Stimulated activated CD8-positive, alpha-beta memory T cell treated with anti-CD3 and anti-CD28 coated beads, Interleukin-7, amount 100 ng/mL, for 24 hours (primary cell): ENCODE results near the gene AK8.
"Not testable (repeated sequence)": the region's sequence is repeated elsewhere in the genome, so short reads cannot be mapped to it uniquely, and the experiment has no call there.

Experiments used
- DNase-seq: peaks from one replicate; pipeline ENCODE4 v3.0.0-alpha.2; 2020; ENCODE audit warnings: low read depth

The AK8 gene

DNA sequence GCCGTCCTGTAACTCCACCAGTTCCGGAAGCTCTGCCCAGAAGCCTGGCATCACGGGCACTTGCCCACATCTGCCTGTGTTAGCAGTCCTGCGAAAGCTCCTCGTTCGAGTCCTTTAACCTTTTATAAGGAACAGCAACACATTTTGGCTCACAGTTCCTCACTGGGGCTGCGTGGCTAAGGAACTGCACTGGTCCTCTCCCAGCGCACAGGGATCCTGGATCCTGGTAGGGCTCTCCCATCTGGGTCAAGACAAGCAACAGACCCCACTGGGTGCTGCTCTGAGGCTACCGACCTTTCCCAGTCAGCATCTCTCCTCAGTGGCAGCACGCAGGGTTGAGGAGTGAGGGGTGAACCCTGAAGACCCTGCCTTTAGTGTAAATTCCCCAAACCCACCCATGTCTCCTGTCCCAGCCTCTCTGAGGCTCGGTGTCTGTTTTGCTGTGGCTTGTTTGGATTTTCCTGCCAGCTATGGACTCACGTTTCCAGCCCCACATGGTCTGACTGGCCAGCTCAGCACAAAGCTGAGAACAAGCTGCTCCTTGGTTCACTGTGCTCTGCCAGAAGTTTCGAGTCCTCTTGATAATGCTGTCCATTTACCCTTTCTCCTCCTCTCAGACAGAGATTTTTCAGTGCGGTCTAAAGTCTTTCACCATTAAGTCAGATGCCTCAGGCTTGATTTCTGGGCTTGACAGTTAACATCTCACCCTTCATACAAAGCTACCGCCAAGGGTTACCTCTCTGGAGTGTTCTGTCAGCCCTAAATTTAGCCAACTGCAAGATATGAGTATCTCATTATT is 80.0 kb downstream of the AK8 start:
- DNase-seq, result no peak

DNA sequence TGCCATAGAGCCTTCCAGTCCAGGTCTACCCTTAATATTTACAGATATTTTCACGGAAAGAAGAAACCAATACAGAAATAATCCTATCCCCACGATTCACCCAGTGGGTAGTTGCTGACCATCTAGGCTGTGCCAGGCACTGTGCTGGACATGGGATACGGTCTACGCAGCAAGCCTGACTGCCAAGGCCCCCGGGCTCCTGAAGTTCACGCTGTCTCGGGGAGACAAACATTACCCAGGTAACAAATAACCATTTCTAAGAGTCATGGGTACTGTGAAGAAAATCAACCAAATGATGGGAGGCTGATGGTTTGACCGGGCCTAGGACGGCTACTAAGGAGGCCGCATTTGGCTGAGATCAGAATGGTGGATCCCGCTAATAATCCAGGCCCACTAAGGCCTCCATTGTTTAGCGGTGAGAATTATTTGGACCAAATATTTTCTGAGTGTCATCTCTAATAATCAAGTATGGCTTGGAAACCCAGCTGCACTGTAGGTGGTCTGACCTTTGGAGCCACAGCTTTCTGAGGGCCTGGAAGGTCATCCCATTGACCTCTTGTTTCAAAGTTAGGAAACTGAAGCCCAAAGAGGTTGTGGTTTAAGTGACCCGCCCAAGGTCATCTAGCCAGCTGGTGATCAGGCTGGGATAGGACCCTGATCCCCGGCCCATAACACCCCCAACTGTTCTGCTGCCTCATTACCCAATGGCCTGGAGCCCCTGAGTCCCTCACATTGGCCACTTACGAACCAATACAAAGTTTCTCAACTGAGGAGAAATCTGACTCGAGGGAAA is 82.4 kb downstream of the AK8 start:
- no peak for DNase-seq

DNA sequence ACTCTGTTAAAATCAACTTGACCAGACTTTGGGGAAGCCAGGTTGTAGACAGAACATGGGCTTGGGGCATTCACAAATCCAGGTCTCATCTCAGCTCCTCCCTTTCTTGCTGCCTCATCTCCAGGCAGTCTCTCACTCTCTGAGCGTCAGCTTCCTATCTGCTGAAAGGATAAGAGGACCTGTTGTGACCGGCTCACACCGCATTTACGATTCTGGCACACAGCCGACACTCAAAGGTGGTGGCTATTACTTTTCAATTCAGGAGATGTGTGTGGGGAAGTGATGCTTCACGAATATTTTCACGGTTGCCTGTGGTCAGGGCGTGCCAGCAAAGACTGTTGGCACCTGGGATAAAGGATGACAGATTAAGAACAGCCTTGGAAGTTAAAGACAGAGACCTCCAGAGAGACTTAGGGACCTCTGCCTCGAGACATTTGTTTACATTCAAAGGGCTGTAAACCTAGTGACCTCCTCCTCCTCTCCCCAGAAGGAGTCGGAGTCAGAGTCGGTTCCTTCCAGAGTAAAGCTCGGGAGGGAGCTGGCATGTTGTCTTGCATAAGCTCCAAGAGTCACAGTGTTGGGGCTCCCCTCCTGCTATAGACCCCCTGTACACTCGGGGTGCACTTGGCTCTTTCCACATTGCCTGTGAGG is 83.2 kb downstream of the AK8 start:
- DNase-seq, result no peak

DNA sequence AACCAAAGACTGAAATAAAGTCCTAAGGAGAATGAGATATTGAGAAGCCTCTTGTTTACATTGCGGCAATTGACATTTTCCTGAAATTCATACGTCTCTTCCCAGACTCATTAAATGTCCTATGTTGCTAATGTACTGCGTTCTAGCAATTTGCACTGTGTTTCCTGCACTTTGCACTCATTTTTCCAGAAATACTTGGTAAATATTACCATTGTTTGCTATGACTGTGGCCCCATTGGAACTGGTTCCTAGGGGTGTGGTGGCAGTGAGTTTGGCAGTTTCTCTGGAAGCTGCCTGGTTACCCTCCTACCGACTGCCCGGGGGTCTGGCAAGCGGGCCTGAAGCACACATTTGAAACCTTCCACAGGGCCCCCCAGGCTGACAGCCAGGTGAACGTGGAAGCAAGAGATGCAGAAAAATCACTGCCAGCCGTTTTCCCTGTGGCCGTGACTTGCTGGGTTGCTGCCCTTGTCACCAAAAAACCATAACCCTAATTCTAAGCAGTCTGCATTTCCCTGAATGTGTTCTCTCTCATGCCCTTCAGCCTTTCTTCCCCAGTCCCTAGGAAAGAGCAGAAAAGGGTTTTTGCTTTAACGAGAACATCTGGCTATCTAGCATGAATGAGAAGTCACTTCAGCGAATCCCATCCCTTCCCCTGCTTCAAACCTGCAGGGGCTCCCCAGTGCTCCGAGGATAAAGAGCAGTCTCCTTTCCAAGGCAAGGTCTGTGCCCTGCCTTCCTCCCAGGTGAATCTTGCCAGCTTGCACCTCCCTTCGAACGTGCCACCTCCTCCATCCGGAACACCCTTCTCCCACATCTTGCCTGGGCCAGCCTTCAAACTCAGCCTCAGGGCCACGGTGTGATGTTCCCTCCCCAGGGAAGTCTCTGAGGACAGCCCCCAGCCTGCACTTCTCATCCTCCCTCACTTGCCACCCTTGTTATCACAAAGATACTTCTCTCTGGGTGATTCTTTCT is 84.2 kb downstream of the AK8 start:
- DNase-seq, result no peak

- DNase-seq, result no peak
Observed at GRCh38 chr9:132792547-132792946, 85.5 kb downstream of the AK8 start.

GRCh38 chr9:132791699-132792240 is 86.3 kb downstream of the AK8 start:
- no peak for DNase-seq

- DNase-seq, result no peak
Observed at GRCh38 chr9:132789719-132790118, 88.4 kb downstream of the AK8 start.

- no peak for DNase-seq
Observed at GRCh38 chr9:132788378-132788777, 89.7 kb downstream of the AK8 start.

DNA sequence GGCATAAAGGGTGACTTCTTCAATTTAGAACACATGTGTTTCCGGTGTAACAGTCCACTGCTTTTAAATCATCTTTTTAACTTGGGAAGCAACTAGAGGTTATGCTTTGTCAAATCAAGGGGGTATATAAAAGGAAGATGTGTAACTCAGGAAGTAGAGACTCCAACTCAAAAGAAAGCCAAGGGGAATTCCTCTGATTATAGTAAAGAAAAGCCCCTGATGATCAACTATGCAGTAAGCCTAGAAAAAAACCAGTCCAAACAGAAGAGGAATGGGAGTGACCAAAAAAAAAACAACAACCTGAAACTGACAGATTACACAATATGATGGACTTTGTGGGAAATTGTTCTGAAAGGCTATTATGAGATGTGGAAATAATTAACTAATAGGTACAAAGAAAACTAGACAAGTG is 90.3 kb downstream of the AK8 start:
- no peak for DNase-seq

- no peak for DNase-seq
Observed at GRCh38 chr9:132784286-132784830, 93.7 kb downstream of the AK8 start.

DNA sequence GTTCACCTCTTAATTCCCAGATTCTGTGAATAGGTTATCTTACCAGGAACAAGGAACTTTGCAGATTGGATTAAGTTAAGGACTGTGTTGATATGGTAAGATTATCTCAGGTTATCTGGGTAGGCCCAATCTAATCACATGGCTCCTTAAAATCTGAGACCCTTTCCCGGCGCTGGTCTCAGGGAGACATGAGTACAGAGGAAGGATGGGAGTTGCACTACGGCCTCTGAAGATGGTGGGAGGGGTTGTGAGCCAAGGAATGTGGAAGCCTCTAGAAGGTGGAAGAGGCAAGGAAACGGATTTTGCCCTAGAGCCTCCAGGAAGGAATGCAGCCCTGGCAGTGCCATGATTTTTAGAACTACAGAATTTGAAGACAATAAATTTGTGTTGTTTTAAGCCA is 95.1 kb downstream of the AK8 start:
- no peak for DNase-seq

GRCh38 chr9:132782037-132782436 is 96.0 kb downstream of the AK8 start:
- DNase-seq, result no peak

GRCh38 chr9:132780230-132781007 is 97.7 kb downstream of the AK8 start:
- DNase-seq, result no peak

DNA sequence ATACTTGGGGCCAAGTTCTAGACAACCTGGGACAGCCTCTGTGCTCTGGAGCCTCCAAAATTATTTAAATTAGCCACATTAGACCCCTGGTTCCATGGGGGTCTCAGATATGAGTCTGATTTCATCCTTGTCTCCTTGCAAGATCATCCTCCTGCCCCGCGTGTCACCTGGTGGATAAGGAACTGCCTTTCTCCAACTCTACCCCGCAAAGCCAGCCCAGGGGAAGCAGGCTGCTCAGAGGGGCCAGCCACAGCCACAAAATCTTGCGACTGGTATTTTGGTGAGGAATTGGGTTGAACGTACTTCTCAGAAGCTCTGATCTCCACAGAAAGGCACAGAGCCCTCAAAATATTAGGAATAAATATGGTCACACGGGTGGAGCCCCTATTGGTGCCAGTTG is 101.2 kb downstream of the AK8 start:
- DNase-seq, result no peak

- no peak for DNase-seq
Observed at GRCh38 chr9:132776268-132776667, 101.8 kb downstream of the AK8 start.

DNA sequence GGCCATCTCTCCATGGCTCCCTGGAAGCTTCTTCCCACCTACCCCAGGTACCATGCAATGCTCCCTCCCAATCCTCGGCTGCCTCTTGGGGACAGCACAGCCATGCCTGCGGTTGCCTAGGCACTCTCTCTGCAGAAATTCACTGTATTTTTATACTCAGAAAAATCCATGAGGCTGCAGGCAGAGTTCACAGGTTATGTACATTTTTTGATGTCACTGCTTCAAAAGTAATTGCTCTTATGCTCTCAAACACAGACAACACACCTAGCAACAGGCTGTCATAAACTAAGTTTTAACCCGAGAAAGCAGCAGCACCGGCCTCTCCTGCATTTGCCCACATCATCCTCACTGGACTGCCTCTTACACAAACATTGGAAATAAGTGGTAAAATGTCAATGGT is 102.4 kb downstream of the AK8 start:
- DNase-seq, result no peak

DNA sequence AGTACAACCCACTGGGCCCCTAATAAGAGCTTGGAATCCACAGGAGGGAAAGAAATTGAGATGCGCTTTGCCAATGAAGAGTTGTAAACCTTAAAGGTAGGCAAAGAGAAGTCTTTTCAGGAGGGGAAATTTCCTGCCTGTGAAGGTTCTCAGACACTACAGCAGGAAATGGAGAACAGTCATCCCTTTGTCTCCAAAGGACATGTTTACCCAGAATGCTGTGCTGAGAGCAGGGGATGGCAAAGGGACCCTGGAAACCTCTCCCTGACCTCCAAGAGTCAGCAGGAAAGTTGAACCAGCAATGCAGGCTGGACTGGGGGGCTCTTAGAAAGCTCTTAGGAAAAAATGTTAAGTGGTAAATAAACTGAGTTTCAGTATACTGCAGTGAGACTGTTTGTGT is 103.2 kb downstream of the AK8 start:
- no peak for DNase-seq

DNA sequence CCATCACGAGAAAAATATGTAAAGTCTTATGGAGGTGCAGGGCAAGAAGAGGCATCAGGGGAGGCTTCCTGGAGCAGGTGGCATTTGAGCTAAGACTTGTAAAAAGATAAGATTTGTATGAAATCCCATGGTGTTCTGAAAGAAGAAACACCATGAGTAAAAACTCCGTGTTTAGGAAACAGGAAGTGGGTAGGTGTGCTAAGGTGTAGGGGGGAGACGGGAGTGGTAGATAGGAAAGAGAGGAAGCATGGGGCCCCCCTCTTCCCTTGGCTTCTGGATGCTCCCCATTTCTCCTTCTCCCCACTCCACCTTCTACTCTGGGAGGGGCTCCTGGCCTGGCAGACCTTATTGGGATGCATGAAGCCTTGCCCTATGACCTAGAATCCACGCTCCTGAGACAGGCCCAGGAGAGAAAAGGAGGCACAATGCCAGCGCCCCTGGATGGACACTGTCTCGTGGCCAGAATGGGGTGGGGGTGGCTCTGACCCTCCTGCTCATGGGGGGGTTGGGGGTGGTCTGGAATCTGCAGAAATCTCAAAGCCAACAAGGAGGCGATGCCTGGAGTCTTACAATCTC is 104.2 kb downstream of the AK8 start:
- DNase-seq, result no peak

- DNase-seq, result no peak
Observed at GRCh38 chr9:132773093-132773492, 105.0 kb downstream of the AK8 start.

DNA sequence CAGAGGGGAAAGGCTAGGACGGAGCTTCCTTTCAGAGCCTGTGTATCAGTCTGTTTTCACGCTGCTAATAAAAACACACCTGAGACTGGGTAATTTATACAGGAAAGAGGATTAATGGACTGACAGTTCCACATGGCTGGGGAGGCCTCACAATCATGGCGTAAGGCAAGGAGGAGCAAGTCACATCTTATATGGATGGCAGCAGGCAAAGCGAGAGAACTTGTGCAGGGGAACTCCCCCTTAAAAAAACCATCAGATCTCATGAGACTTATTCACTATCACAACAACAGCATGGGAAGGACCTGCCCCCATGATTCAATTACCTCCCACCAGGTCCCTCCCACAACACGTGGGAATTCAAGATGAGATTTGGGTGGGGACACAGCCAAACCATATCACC is 106.3 kb downstream of the AK8 start:
- DNase-seq, result not testable (repeated sequence)
